Skeletal muscle satellite cell (primary cell): ENCODE results near the gene RSBN1.

Experiments
- H3K27me3 ChIP-seq: 2 replicates; pipeline ENCODE4 v1.7.0; 2013; ENCODE audit warnings: low read length; ENCODE audit not compliant: control insufficient read depth, insufficient read depth
- H3K36me3 ChIP-seq: 2 replicates; pipeline ENCODE4 v1.7.0; 2013; ENCODE audit warnings: mild to moderate bottlenecking, control low read depth, low read length; ENCODE audit not compliant: insufficient read depth
- H3K4me1 ChIP-seq: 2 replicates; pipeline ENCODE4 v1.7.0; 2013; ENCODE audit warnings: low read length; ENCODE audit not compliant: control insufficient read depth, insufficient read depth
- H3K4me2 ChIP-seq: 2 replicates; pipeline ENCODE4 v1.7.0; 2013; ENCODE audit warnings: mild to moderate bottlenecking, low read length
- H3K4me3 ChIP-seq: 2 replicates; pipeline ENCODE4 v1.7.0; 2013; ENCODE audit warnings: low read length
- H3K9ac ChIP-seq: 2 replicates; pipeline ENCODE4 v1.7.0; 2013; ENCODE audit warnings: mild to moderate bottlenecking, low read depth, low read length, moderate library complexity
- H3K9me3 ChIP-seq: replicated peaks from 2 replicates; pipeline ENCODE4 v1.7.0; 2013; ENCODE audit warnings: mild to moderate bottlenecking, control low read depth, low read length

Gene RSBN1

DNA sequence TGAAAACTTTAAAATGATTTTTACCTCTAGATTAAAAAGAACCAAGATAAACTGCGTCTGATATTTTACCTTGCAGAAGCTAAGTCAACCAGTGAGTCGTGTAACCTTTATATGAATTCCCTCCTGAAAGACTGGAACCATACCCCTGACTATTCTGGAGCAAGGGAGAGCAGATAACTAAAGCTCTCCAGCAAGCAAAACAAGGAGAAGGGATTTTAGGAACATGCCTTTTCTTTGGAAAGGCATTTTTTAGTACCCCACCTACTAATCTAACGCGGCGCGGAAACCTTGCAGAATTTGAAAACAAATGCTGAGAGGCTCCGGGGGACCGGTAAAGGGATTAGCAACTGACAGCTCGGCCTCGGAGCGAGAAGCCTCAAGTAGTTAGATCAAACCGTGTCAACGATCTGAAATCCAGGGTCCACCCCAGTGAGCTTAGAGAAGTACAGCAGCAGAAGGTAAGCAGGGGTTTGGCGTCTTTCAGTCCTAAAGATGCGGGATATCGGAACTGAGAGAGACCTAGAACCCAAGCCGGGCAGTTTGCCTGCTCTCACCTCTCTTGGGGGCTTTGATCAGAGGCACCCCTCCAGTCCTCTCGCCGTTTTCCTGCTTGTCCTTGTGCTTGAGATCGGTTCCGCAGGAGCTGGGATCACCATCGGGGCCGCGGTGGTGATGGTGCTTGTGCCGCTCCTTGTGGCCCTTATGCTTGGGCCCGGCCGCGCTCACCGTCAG, 954 bp downstream of the RSBN1 start:
- peaks cover 23% of the 10 kb centered on the region for H3K4me1 ChIP-seq
- no peaks in the 10 kb centered on the region for H3K27me3 ChIP-seq
- peak overlapping the region; percentile 100 for H3K4me3 ChIP-seq
- H3K4me2 ChIP-seq, result peak overlapping the region; percentile 94
- H3K36me3 ChIP-seq, result no peaks in the 10 kb centered on the region
- peak overlapping the region; percentile 95 for H3K9ac ChIP-seq
- H3K9me3 ChIP-seq, result no peaks in the 10 kb centered on the region

DNA sequence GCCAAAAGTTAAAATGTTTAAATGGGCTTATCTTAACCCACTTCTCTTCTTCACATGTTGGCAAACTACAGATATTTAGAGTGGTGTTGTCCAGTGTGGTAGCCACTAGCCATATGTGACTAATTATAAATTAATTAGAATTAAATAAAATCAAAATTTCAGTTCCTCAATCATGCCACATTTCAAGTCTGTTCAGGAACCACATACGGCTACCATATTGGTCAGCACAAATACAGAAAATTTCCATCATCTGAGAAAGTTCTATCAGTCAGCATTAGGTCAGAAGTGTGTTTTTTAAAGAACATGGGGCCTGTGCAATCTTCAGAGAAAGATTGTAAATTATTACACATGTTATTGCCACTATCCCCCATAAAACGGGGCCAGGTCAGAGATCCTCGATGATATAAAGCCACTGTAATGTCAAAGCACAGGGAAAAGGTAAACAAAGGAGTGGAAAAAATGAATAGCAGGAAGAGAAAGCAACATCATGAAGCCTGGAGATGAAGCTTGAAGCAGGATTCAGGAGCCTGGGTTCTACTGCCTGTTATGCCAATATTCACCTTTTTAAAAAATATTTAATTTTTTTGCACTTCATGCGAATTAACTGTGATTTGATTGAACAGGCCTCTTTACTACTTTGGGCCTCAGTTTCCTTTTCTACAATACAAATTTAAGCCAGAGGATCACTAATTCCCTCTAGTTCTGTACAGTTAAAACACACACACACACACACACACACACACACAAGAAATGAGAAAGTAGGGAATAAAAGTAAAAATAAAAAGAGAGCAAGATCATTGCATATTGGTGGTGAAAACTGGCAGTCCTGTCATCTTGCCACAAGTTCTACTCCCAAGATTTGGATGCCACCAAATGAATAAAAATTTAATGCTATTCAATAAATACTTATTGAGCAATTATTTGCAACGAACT, 2.3 kb downstream of the RSBN1 start:
- H3K4me1 ChIP-seq, result peaks cover 27% of the 10 kb centered on the region
- no peaks in the 10 kb centered on the region for H3K9me3 ChIP-seq
- H3K4me3 ChIP-seq, result peak overlapping the region; percentile 100
- H3K27me3 ChIP-seq, result no peaks in the 10 kb centered on the region
- peak overlapping the region; percentile 94 for H3K4me2 ChIP-seq
- H3K9ac ChIP-seq, result peak overlapping the region; percentile 95
- H3K36me3 ChIP-seq, result no peaks in the 10 kb centered on the region

- Histone ChIP-seq H3K4me2 (peak overlapping the region; percentile 94), H3K9me3 (no peaks in the 10 kb centered on the region), H3K36me3 (no peaks in the 10 kb centered on the region), H3K4me1 (peaks cover 34% of the 10 kb centered on the region), H3K27me3 (no peaks in the 10 kb centered on the region), H3K4me3 (peak overlapping the region; percentile 100), H3K9ac (no peak overlapping the region)
These were observed 3.7 kb downstream of the RSBN1 start for GRCh38 chr1:113808450-113809195.

DNA sequence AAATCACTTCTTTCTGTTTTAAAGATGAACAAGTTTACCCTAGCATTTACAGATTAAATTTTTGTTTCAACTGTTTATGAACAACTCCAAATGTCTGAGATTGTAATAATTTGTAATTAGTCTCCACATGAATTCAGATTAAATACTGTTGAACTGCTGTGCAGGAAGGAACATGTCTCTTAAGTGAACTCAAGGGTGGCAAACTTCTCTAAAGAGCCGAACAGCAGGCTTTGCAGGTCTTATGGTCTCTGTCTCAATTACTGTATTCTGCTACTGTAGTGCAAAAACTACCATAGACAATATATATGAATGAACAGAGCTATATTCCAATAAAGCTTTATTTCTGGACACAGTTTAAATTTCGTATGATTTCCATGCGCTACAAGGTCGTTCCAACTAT, 6.6 kb downstream of the RSBN1 start:
- H3K9ac ChIP-seq, result no peak overlapping the region
- peaks cover 30% of the 10 kb centered on the region for H3K4me1 ChIP-seq
- H3K27me3 ChIP-seq, result no peaks in the 10 kb centered on the region

GRCh38 chr1:113805256-113805531, 7.1 kb downstream of the RSBN1 start:
- H3K9me3 ChIP-seq, result no peaks in the 10 kb centered on the region

More for the DNA sequence above, 6.6 kb downstream of the RSBN1 start:
- H3K4me2 ChIP-seq, result no peak overlapping the region
- no peak overlapping the region for H3K4me3 ChIP-seq
- no peaks in the 10 kb centered on the region for H3K36me3 ChIP-seq
- H3K9me3 ChIP-seq, result no peaks in the 10 kb centered on the region

GRCh38 chr1:113804421-113805255, 7.6 kb downstream of the RSBN1 start:
- peaks cover 23% of the 10 kb centered on the region for H3K4me1 ChIP-seq

More at GRCh38 chr1:113805256-113805531, 7.1 kb downstream of the RSBN1 start:
- no peaks in the 10 kb centered on the region for H3K27me3 ChIP-seq
- no peak overlapping the region for H3K9ac ChIP-seq
- H3K4me1 ChIP-seq, result peaks cover 29% of the 10 kb centered on the region
- no peaks in the 10 kb centered on the region for H3K36me3 ChIP-seq
- peak overlapping the region; percentile 35 for H3K4me2 ChIP-seq
- H3K4me3 ChIP-seq, result no peak overlapping the region

DNA sequence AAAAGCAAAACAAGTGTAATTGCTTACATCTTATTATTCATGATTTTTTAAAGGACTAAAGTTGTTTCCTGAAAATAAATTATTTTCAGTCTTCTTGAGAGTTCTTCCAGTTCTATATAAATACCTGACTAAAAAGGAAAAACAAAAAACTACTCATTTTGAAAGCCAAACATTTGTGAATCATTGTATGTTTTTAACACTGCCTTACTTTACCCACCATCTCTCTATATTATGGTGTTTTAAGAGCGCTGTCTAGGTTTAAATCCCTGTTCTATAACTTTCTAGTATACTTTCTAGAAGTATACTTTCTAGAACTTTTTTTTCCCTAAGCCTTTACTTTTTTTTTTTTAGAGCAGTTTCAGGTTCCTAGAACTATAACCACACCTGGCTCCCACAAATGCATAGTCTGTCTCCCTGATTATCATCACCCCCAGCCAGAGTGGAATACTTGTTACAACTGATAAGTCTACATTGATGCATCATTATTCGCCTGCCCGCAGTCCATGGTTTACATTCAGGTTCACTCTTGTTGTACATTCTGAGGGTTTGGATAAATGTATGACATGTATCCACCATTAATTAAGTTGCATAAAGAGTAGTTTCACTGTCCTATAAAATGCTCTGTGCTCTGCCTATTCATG, 9.8 kb downstream of the RSBN1 start:
- Histone ChIP-seq H3K4me2 (no peak overlapping the region), H3K27me3 (no peaks in the 10 kb centered on the region), H3K4me1 (peaks cover 11% of the 10 kb centered on the region), H3K9ac (no peak overlapping the region), H3K9me3 (no peaks in the 10 kb centered on the region), H3K36me3 (peaks cover 3% of the 10 kb centered on the region), H3K4me3 (no peak overlapping the region)

More at GRCh38 chr1:113804421-113805255, 7.6 kb downstream of the RSBN1 start:
- H3K4me3 ChIP-seq, result no peak overlapping the region
- no peak overlapping the region for H3K9ac ChIP-seq
- no peaks in the 10 kb centered on the region for H3K27me3 ChIP-seq
- peak overlapping the region; percentile 35 for H3K4me2 ChIP-seq
- H3K36me3 ChIP-seq, result no peaks in the 10 kb centered on the region
- H3K9me3 ChIP-seq, result no peaks in the 10 kb centered on the region

DNA sequence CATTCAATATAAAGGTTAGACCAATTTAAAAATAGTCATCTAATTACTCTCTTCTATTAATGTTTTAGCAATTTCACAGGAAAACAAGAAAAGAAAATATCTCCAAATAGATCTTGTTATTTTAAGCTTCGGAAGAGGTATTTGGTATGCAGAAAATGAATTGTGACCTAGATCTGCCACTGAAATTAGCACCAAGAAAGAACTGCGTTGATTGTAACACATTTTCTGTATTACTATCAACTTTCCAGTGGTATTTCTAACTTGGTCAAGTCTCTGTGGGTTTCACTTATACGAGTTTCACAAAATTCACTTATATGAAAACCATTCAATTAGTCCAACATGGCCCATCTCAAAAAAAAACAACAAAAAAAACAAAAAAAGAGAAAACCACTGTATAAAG, 11.8 kb downstream of the RSBN1 start:
- no peaks in the 10 kb centered on the region for H3K27me3 ChIP-seq
- no peak overlapping the region for H3K4me2 ChIP-seq
- no peak overlapping the region for H3K4me3 ChIP-seq
- peaks cover 11% of the 10 kb centered on the region for H3K4me1 ChIP-seq
- peaks cover 7% of the 10 kb centered on the region for H3K36me3 ChIP-seq
- H3K9ac ChIP-seq, result no peak overlapping the region
- no peaks in the 10 kb centered on the region for H3K9me3 ChIP-seq

GRCh38 chr1:113797472-113797871, 14.8 kb downstream of the RSBN1 start:
- Histone ChIP-seq H3K4me2 (no peak overlapping the region), H3K4me1 (peaks cover 10% of the 10 kb centered on the region), H3K9me3 (no peaks in the 10 kb centered on the region), H3K27me3 (no peaks in the 10 kb centered on the region), H3K4me3 (no peak overlapping the region), H3K9ac (no peak overlapping the region), H3K36me3 (peaks cover 16% of the 10 kb centered on the region)

DNA sequence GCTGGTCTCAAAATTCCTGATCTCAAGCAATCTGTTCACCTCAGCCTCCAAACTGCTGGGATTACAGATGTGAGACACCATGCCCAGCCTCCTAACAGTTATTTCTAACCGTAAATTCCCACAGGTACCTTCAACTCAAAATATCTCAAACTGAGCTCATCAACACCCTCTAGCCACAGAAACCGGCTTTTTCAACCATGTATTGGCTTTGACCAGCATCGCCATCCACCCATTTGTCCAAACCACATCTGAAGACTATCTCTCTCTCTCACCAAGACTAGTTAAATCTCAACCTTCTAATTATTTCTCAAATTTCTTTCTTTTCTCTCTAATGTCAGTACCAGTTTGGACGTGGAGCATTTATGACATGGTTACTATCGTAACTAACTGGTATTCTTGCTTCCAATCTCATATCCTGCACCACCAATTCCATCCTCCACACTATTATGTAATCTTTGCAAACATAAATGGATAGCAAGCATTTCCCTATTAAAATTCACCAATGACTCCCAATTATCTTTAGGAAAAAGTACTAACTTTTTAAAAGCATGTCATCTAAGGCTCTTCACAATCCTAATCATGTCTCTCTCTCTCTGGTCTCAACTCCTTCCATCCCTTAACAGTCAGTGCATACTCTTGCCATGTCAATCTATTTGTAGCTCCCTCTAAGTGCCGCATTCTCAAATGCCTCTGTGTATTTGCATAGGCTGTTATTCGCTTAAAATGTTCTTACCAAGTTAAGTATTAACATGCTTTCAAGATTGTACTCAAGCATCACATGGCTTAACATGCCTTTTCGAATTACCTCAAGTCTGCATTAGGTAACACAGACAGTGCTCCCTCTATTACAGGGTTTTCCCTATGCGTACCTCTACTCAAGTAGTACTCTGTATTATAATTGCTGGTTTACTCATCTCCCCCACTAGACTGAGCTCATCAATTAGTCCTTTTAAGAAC, 18.1 kb downstream of the RSBN1 start:
- Histone ChIP-seq H3K9me3 (no peaks in the 10 kb centered on the region), H3K9ac (no peak overlapping the region), H3K4me2 (no peak overlapping the region), H3K27me3 (no peaks in the 10 kb centered on the region), H3K4me1 (peaks cover 12% of the 10 kb centered on the region), H3K36me3 (peaks cover 16% of the 10 kb centered on the region), H3K4me3 (no peak overlapping the region)
